HCT116 (cell line): ENCODE results near the gene CDYL. TPM values are rescaled to one million over a fixed set of nuclear protein-coding genes. Genes with fewer than 3 reads are reported as not detected.

Experiments
- ATAC-seq: fragments of 200-7000 bp; cut with Tn5 transposase; 2 replicates; pipeline ENCODE4 v1.9.1; 2020; ENCODE audit warnings: mild to moderate bottlenecking, moderate library complexity
- BruUV-seq: library from RNA; stranded (reverse); fragments of 400-500 nt; replicated peaks from 2 replicates; lab custom pipeline; 2021; lab: Mats Ljungman, UMichigan
- CTCF ChIA-PET: fragments of 300-600 bp; sonication (Branson Sonifier 250); formaldehyde crosslinking; loops from one replicate; lab custom pipeline; 2021; ENCODE audit warnings: antibody characterized with exemption; lab: Charles Lee
- POLR2A ChIA-PET: fragments of 300-600, 350-600 bp; sonication (Branson Sonifier 250); formaldehyde crosslinking; loops from one replicate; lab custom pipeline; 2021; ENCODE audit warnings: antibody characterized with exemption; lab: Charles Lee
- RAD21 ChIA-PET, 2 experiments: fragments of 300-600 bp; sonication (Branson Sonifier 250); formaldehyde crosslinking; loops; one replicate each; lab custom pipeline; 2023; ENCODE audit warnings: low total read pairs in 2 of 2; ENCODE audit not compliant: uncharacterized antibody in 2 of 2, unreplicated experiment in 2 of 2, low non-redundant PET in 1 of 2; lab: Charles Lee
- DNase-seq: peaks from one replicate; pipeline ENCODE4 v3.0.0-alpha.2; 2010; ENCODE audit warnings: low read depth, low spot score
- H2AFZ ChIP-seq: fragments of 200-600 bp; shearing (Covaris generic), sonication (generic); 2 replicates; pipeline ENCODE4 v1.6.1; 2017; ENCODE audit warnings: low read depth, mixed run types, mixed read lengths, antibody characterized with exemption, low read length; ENCODE audit not compliant: poor library complexity, severe bottlenecking
- H3K27ac ChIP-seq: 2 replicates; pipeline ENCODE4 v1.5.1; 2012; ENCODE audit warnings: low read depth, low read length
- H3K27me3 ChIP-seq: fragments of 200-600 bp; sonication (generic); 2 replicates; pipeline ENCODE4 v1.6.1; 2016; ENCODE audit warnings: mixed run types, low read length, mixed read lengths; ENCODE audit not compliant: insufficient read depth
- H3K36me3 ChIP-seq, 2 experiments: fragments of 200-500 bp in 1 of 2; fragments of 200-600 bp in 1 of 2; sonication (Bioruptor generic) in 1 of 2; sonication (generic) in 1 of 2; 2 replicates each; pipeline versions ENCODE4 v1.5.1 to v1.6.1; 2014 to 2016; ENCODE audit warnings: low read length in 2 of 2, inconsistent platforms in 1 of 2, mixed read lengths in 1 of 2, mixed run types in 1 of 2; ENCODE audit not compliant: insufficient read depth in 2 of 2, control insufficient read depth in 1 of 2
- H3K4me1 ChIP-seq, 2 experiments: fragments of 200-600 bp in 1 of 2; sonication (generic) in 1 of 2; 2 replicates each; pipeline versions ENCODE4 v1.5.1 to v1.6.1; 2012 to 2017; ENCODE audit warnings: low read length in 2 of 2, inconsistent platforms in 1 of 2, mild to moderate bottlenecking in 1 of 2, mixed read lengths in 1 of 2, mixed run types in 1 of 2, moderate library complexity in 1 of 2; ENCODE audit not compliant: insufficient read depth in 2 of 2, control insufficient read depth in 1 of 2
- H3K4me2 ChIP-seq: fragments of 200-600 bp; sonication (generic); 2 replicates; pipeline ENCODE4 v1.6.1; 2017; ENCODE audit warnings: mixed run types, low read length, mixed read lengths
- H3K4me3 ChIP-seq, 2 experiments: fragments of 200-600 bp in 1 of 2; sonication (generic) in 1 of 2; replicated peaks in 1 of 2; 2 replicates each; pipeline ENCODE4 v1.5.1; 2011 to 2016; ENCODE audit warnings: low read length in 2 of 2, control low read depth in 1 of 2, low read depth in 1 of 2, mild to moderate bottlenecking in 1 of 2, mixed read lengths in 1 of 2, mixed run types in 1 of 2
- H3K79me2 ChIP-seq: fragments of 200-600 bp; sonication (generic); 2 replicates; pipeline ENCODE4 v1.6.1; 2017; ENCODE audit warnings: mild to moderate bottlenecking, mixed run types, low read length, moderate library complexity, mixed read lengths; ENCODE audit not compliant: insufficient read depth
- H3K9ac ChIP-seq: fragments of 200-600 bp; sonication (generic); 2 replicates; pipeline ENCODE4 v1.6.1; 2016; ENCODE audit warnings: low read length, mixed read lengths
- H3K9me2 ChIP-seq: fragments of 200-600 bp; sonication (generic), shearing (Covaris generic); 2 replicates; pipeline ENCODE4 v1.6.1; 2017; ENCODE audit warnings: mixed run types, mild to moderate bottlenecking, moderate library complexity; ENCODE audit not compliant: insufficient read depth
- H3K9me3 ChIP-seq, 2 experiments: fragments of 200-500 bp in 1 of 2; fragments of 200-600 bp in 1 of 2; sonication (Bioruptor generic) in 1 of 2; sonication (generic) in 1 of 2; 2 replicates each; pipeline ENCODE4 v1.6.1; 2014 to 2017; ENCODE audit warnings: low read length in 2 of 2, mixed read lengths in 2 of 2, inconsistent platforms in 1 of 2, low read depth in 1 of 2, mild to moderate bottlenecking in 1 of 2, mixed run types in 1 of 2, moderate library complexity in 1 of 2; ENCODE audit not compliant: control insufficient read depth in 1 of 2, insufficient read depth in 1 of 2
- H4K20me1 ChIP-seq: fragments of 200-600 bp; sonication (generic), shearing (Covaris generic); 2 replicates; pipeline ENCODE4 v1.6.1; 2017; ENCODE audit warnings: mixed run types, mild to moderate bottlenecking, moderate library complexity; ENCODE audit not compliant: insufficient read depth
- ATF3 ChIP-seq: IDR thresholded peaks from 2 replicates; pipeline ENCODE4 v1.6.1; 2012
- CBX3 ChIP-seq: IDR thresholded peaks from 2 replicates; pipeline ENCODE4 v1.6.1; 2012; ENCODE audit warnings: low read depth
- CTCF ChIP-seq, 3 experiments: fragments of 200-600 bp in 1 of 3; sonication (generic) in 1 of 3; IDR thresholded peaks in 2 of 3; conservative IDR thresholded peaks in 1 of 3; 2 replicates each; pipeline ENCODE4 v1.5.1; 2012 to 2017; ENCODE audit warnings: low read depth in 2 of 3, low read length in 2 of 3, antibody characterized with exemption in 1 of 3, borderline replicate concordance in 1 of 3, control low read depth in 1 of 3, mild to moderate bottlenecking in 1 of 3, mixed read lengths in 1 of 3, mixed run types in 1 of 3, moderate library complexity in 1 of 3; ENCODE audit not compliant: insufficient read depth in 1 of 3
- FOSL1 ChIP-seq: IDR thresholded peaks from 2 replicates; pipeline ENCODE4 v1.6.1; 2012; ENCODE audit warnings: low read depth
- MAX ChIP-seq: IDR thresholded peaks from 2 replicates; pipeline ENCODE4 v1.6.1; 2012
- POLR2AphosphoS5 ChIP-seq: IDR thresholded peaks from 2 replicates; pipeline ENCODE4 v1.6.1; 2011; ENCODE audit warnings: mild to moderate bottlenecking, low read depth, low read length, moderate library complexity
- REST ChIP-seq: IDR thresholded peaks from 2 replicates; pipeline ENCODE4 v1.6.1; 2012; ENCODE audit warnings: low read depth
- SIN3A ChIP-seq: IDR thresholded peaks from 2 replicates; pipeline ENCODE4 v1.6.1; 2012; ENCODE audit warnings: low read depth
- ZBTB33 ChIP-seq: IDR thresholded peaks from 2 replicates; pipeline ENCODE4 v1.6.1; 2011; ENCODE audit warnings: mild to moderate bottlenecking, low read length, moderate library complexity; ENCODE audit not compliant: insufficient replicate concordance; ENCODE audit errors: extremely low read depth
- ZNF274 ChIP-seq: fragments of 200-500 bp; sonication (Bioruptor generic); IDR thresholded peaks from 2 replicates; pipeline ENCODE4 v1.6.1; 2014; ENCODE audit warnings: mild to moderate bottlenecking, low read depth, low read length, inconsistent platforms
- intact Hi-C: fragments of 100-400 bp; cut with micrococcal nuclease; formaldehyde crosslinking; loops from 2 replicates; pipeline ENCODE4 v1.10.0; 2022
- total RNA-seq: library from RNA; stranded (reverse); gene quantifications from one replicate; pipeline ENCODE4 v1.2.1, GENCODE V29; 2021; ENCODE audit not compliant: unreplicated experiment

The CDYL gene
- total RNA-seq, 1 experiment from 2014 or later = 42.6 TPM

GRCh38 chr6:4973415-4973814 lies 197.2 kb downstream of the CDYL start:
- Histone ChIP-seq H2AFZ (no peak overlapping the region), H4K20me1 (no peaks in the 10 kb centered on the region), H3K27me3 (no peaks in the 10 kb centered on the region), H3K36me3 (no peaks in the 10 kb centered on the region), H3K27ac (no peak overlapping the region), H3K9ac (no peak overlapping the region), H3K9me3 (0 out of 4 replicates have a peak, but pooled peaks cover 0 to 3% of the 10 kb centered on the region in 2 experiments), H3K4me3 (no peak overlapping the region), H3K4me2 (no peak overlapping the region), H3K79me2 (no peaks in the 10 kb centered on the region), H3K9me2 (no peaks in the 10 kb centered on the region), H3K4me1 (no peaks in the 10 kb centered on the region)
- CTCF ChIA-PET = no interaction called here
- no TSS peak for BruUV-seq
- POLR2A ChIA-PET = no interaction called here
- DNase-seq (no peak), ATAC-seq (no peak)
- RAD21 ChIA-PET = no interaction called here
- intact Hi-C loops = no loop called here
- TF ChIP-seq SIN3A = no peak
- TF ChIP-seq POLR2AphosphoS5 = no peak

- Histone ChIP-seq H4K20me1 (no peaks in the 10 kb centered on the region), H3K9me3 (peaks cover 3 to 6% of the 10 kb centered on the region in 2 experiments; a peak in 1 of 4 replicates), H3K27me3 (no peaks in the 10 kb centered on the region), H3K36me3 (no peaks in the 10 kb centered on the region), H3K4me2 (no peak overlapping the region), H3K79me2 (no peaks in the 10 kb centered on the region), H3K9me2 (no peaks in the 10 kb centered on the region), H2AFZ (no peak overlapping the region), H3K4me1 (no peaks in the 10 kb centered on the region), H3K27ac (no peak overlapping the region), H3K4me3 (no peak overlapping the region), H3K9ac (no peak overlapping the region)
- intact Hi-C loops = no loop called here
- POLR2A ChIA-PET = no interaction called here
- ATAC-seq = no peak
- BruUV-seq = no TSS peak
- CTCF ChIA-PET = no interaction called here
- DNase-seq = no peak
- RAD21 ChIA-PET = no interaction called here
- TF ChIP-seq ZNF274 (no peak), ATF3 (no peak), CTCF (IDR thresholded peaks at IDR 0.05 in 2 of 3, conservative IDR thresholded peaks at IDR 0.05 in 1 of 3; ENCODE audit: borderline replicate concordance in 1 of 3, insufficient read depth in 1 of 3, low read depth in 2 of 3, low read length in 2 of 3) (no peak), MAX (no peak), REST (no peak), CBX3 (no peak), ZBTB33 (no peak), FOSL1 (no peak)
Observed at GRCh38 chr6:4973982-4974745, 198.0 kb downstream of the CDYL start.
